CD4-positive, alpha-beta T cell treated with Interleukin-12 subunit alpha and Interleukin-12 subunit beta, for 1 hour (primary cell): ENCODE results near the gene ATXN7L3.
A peak's percentile ranks its signal among the peaks of the same experiment; 100 is the strongest.
"Not testable (repeated sequence)": the region's sequence is repeated elsewhere in the genome, so short reads cannot be mapped to it uniquely, and the experiment has no call there.

Source experiments
- DNase-seq: peaks from one replicate; pipeline ENCODE4 v3.0.0-alpha.2; 2020

The ATXN7L3 gene

GRCh38 chr17:44174427-44174826 lies 25.3 kb downstream of the ATXN7L3 start:
- no peak for DNase-seq

- DNase-seq, result no peak
These were observed 27.7 kb downstream of the ATXN7L3 start for GRCh38 chr17:44171931-44172455.

- no peak for DNase-seq
These were observed 29.0 kb downstream of the ATXN7L3 start, which contains the start of gene ASB16 for GRCh38 chr17:44170499-44171201. ASB16 (plus strand) TSS chr17:44170704; CDS start chr17:44170790, 86 bp downstream.

- DNase-seq, result no peak
These were observed 29.6 kb downstream of the ATXN7L3 start for GRCh38 chr17:44170135-44170498.

GRCh38 chr17:44167181-44167861 lies 32.4 kb downstream of the ATXN7L3 start:
- no peak for DNase-seq

- DNase-seq, result no peak
These were observed 35.2 kb downstream of the ATXN7L3 start for GRCh38 chr17:44164476-44164875.

GRCh38 chr17:44159519-44160210 lies 40.0 kb downstream of the ATXN7L3 start:
- DNase-seq, result peak; percentile 58

GRCh38 chr17:44155488-44155887 lies 44.2 kb downstream of the ATXN7L3 start:
- no peak for DNase-seq

DNA sequence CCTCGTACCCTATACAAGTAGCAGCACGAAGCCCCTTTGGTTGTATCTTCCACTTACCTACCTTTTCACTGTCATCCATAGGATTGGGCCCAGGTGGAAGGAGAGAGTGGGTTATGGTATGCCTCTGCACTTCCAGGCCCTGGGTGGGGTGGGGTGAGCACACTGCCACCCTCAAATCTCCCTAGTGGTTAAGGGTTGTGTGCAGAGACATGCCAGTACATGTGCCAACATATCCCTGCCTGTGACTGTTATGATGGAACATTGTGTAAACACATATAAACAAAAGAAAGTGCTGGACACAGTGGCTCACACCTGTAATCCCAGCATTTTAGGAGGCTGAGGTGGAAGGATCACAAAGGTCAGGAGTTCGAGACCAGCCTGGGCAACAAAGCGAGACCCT lies 46.8 kb downstream of the ATXN7L3 start:
- no peak for DNase-seq

DNA sequence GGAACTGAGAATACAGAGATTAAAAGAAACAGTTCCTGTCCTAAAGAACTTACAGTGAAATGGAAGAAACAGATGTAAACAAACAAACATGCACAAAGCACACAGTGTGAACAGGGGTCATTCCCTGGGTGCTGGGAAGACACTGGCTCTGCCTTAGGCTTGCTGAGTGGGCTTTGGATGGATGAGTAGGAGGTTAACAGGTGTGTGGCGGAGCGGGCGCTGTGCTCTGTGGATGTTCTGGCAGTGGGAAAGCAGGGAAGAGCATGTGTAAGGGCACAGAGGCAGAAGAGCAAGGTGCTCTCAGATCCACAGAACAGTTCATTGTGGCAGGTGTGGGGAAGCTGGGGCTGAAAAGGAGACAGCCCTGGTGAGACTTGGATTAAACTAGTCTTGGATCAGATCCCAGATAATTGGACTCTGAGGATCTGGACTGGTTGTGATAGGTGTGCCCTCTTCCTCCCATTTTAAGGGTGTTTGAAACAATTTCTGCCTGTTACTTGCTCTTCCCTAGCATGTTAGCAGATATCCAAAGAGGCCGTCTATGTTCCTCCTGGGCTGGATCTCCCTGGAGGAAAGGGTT lies 49.8 kb downstream of the ATXN7L3 start:
- no peak for DNase-seq

GRCh38 chr17:44149066-44149465 lies 50.6 kb downstream of the ATXN7L3 start:
- not testable (repeated sequence) for DNase-seq

DNA sequence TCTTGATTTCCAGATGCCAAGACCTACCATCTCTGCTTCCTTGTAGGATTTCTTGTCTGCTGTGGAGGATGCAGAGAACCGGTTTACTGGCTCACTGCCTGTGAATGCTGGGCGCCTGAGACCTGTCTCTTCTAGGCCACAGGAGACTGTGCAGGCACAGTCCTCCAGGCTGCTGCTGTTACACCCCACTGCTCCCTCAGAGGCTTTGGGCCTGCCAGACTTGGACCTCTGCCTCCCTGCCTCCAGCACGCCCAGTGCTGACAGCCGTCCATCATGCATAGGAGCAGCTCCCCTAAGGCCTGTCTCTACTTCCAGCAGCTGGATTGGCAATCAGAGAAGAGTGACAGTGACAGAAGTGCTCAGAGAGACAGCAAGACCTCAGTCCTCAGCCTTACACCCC lies 51.9 kb downstream of the ATXN7L3 start:
- no peak for DNase-seq

DNA sequence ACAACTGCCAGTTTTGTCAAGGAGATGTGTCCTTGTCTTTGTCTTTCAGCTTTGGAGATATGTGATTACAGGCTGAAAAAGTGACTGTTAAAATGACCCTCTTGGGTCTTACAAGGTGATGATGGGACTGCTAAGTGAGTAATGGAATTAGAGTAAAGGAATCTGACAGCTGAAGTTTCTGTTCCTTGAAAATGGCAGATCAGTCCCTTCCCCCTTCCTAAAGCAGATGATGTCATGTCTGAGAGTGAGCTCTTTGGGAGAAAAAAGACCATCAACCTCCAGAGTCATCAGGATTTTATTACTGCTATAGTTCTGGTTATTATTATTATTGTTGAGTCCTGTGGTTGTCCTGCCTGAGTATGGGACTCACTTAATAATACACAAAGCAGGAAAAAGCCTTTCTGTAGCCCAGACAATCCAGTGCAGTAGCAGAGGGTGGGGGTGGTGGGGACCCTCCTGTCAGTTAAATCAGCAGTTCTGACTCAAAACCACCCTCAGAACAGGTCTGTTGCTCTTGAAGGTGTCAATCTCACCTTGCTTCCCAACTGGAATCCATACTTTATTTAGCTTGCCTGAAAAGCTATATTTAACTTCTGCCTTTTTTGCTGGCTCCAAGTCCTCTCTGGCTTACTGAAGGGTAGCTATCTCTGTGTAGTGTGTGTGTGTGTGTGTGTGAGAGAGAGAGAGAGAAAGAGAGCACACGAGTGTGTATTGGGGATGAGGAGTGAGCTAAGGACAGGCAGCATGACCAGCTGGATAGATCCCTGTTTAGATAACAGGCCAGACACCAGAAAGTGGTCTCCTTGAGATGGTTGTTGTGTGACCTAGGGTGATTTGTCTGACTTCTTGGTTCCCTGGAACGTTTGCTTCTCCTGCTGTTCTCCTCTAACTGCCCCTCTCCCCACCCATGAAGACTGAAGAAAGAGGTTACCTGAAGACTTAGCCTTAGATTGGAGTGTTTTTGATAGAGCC lies 53.0 kb downstream of the ATXN7L3 start:
- DNase-seq, result no peak

GRCh38 chr17:44144966-44145739 lies 54.5 kb downstream of the ATXN7L3 start:
- no peak for DNase-seq

DNA sequence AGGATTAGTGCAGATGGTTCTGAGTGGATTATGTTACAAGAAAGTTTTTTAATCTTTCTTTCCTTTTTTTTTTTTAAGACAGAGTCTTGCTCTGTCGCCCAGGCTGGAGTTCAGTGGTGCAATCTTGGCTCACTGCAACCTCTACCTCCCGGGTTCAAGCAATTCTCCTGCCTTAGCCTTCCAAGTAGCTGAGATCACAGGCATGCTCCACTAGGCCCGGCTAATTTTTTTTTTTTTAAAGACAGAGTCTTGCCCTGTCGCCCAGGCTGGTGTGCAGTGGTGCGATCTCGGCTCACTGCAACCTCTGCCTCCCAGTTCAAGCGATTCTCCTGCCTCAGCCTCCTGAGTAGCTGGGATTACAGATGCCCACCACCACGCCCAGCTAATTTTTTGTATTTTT lies 55.8 kb downstream of the ATXN7L3 start:
- not testable (repeated sequence) for DNase-seq
